GDM1 (cell line): ENCODE data around the gene APOL2.
"Not testable (repeated sequence)": the region's sequence is repeated elsewhere in the genome, so short reads cannot be mapped to it uniquely, and the experiment has no call there.

Source experiments
- DNase-seq: peaks from one replicate; lab custom pipeline; 2025; lab: John Stamatoyannopoulos, UW

Gene APOL2

GRCh38 chr22:36263216-36263673 lies 23.9 kb upstream of the APOL2 start:
- DNase-seq: not testable (repeated sequence)

- DNase-seq: not testable (repeated sequence)
Observed at GRCh38 chr22:36262307-36262706, 23.0 kb upstream of the APOL2 start.

- DNase-seq: not testable (repeated sequence)
Observed at GRCh38 chr22:36261675-36262074, 22.3 kb upstream of the APOL2 start.

- no peak for DNase-seq
Observed at GRCh38 chr22:36259615-36260300, 20.4 kb upstream of the APOL2 start.

- DNase-seq: no peak
Observed at GRCh38 chr22:36258701-36259614, 19.6 kb upstream of the APOL2 start.

- DNase-seq: no peak
Observed at GRCh38 chr22:36257948-36258670, 18.8 kb upstream of the APOL2 start.

- no peak for DNase-seq
Observed at GRCh38 chr22:36257308-36257707, 18.0 kb upstream of the APOL2 start.

- no peak for DNase-seq
Observed at GRCh38 chr22:36256478-36256877, 17.2 kb upstream of the APOL2 start.

- not testable (repeated sequence) for DNase-seq
Observed at GRCh38 chr22:36255572-36255971, 16.2 kb upstream of the APOL2 start.

GRCh38 chr22:36253523-36254490 lies 14.5 kb upstream of the APOL2 start:
- no peak for DNase-seq

- DNase-seq: peak; percentile 44
Observed at GRCh38 chr22:36252754-36253522, 13.6 kb upstream of the APOL2 start, which contains the start of gene APOL1. TSS of gene APOL1 (plus strand) at chr22:36253133. CDS start at chr22:36254956, 1,823 bp downstream.

- not testable (repeated sequence) for DNase-seq
Observed at GRCh38 chr22:36251979-36252608, 12.8 kb upstream of the APOL2 start.

- DNase-seq: not testable (repeated sequence)
Observed at GRCh38 chr22:36250292-36250960, 11.1 kb upstream of the APOL2 start.

- DNase-seq: no peak
Observed at GRCh38 chr22:36249160-36249559, 9.8 kb upstream of the APOL2 start.

- no peak for DNase-seq
Observed at GRCh38 chr22:36247955-36248354, 8.6 kb upstream of the APOL2 start.

GRCh38 chr22:36246718-36247117 lies 7.4 kb upstream of the APOL2 start:
- no peak for DNase-seq

GRCh38 chr22:36245805-36246356 lies 6.6 kb upstream of the APOL2 start:
- DNase-seq: no peak

- no peak for DNase-seq
Observed at GRCh38 chr22:36244522-36245391, 5.4 kb upstream of the APOL2 start.
